AG04449 (cell line): ENCODE measurements around the gene SLC37A2.

Source experiments
- CTCF ChIA-PET: fragments of 350-600 bp; formaldehyde crosslinking; extraction: SDS; loops from one replicate; lab custom pipeline; 2021; ENCODE audit warnings: antibody characterized with exemption; lab: Yijun Ruan, JAX
- POLR2A ChIA-PET: fragments of 400-600, 350-600 bp; formaldehyde crosslinking; extraction: SDS; loops from one replicate; lab custom pipeline; 2020; ENCODE audit warnings: antibody characterized with exemption, inconsistent platforms; lab: Yijun Ruan, JAX
- DNase-seq: peaks from one replicate; pipeline ENCODE4 v3.0.0-alpha.2; 2010; ENCODE audit warnings: low read depth, low spot score
- H3K4me3 ChIP-seq: 2 replicates; pipeline ENCODE4 v1.5.1; 2011; ENCODE audit warnings: low read depth, mild to moderate bottlenecking, control low read depth, low read length
- CTCF ChIP-seq: IDR thresholded peaks from one replicate; pipeline ENCODE4 v1.5.1; 2011; ENCODE audit warnings: mild to moderate bottlenecking, moderate library complexity, low read length, control low read depth, inconsistent platforms; ENCODE audit not compliant: insufficient read depth; ENCODE audit errors: missing control alignments

SLC37A2 gene

DNA sequence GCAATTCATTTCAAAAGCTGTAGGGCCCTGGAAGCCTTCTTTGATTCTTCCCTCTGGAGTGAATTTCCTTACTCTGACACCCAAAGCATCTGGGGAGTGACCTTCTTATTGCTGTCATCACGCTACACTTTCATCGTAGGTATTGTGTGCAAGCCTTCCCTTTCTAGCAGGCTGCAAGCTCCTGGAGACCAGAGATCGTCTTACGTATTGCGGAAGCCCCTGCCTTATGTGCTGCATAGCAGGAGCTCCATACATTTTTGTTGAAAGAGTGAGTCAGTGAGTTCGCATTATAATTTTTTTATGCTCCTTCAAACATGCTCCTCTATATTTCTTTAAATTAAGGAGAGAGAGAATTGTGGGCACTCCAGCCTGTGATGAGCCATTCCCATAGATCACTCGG is 69.5 kb downstream of the SLC37A2 start:
- CTCF ChIA-PET: interaction anchor here (0.6 to 3.5 kb wide), 6 partner anchors 8 to 216 kb away, joined by 3 to 23 read pairs (median 6); partner anchors contain the start of gene TMEM218
- DNase-seq: peak; percentile 37
- POLR2A ChIA-PET: interaction anchor here (1.3 kb wide), 1 partner anchor 21 kb away, joined by 4 read pairs; the partner anchor contains the start of gene TMEM218
- no peak for TF ChIP-seq CTCF
- no peak overlapping the region for H3K4me3 ChIP-seq

GRCh38 chr11:125136001-125136400 is 72.9 kb downstream of the SLC37A2 start:
- no peak for DNase-seq
- no peak for TF ChIP-seq CTCF
- H3K4me3 ChIP-seq: no peak overlapping the region
- POLR2A ChIA-PET: no interaction called here
- CTCF ChIA-PET: interaction anchor here (0.7 to 1.2 kb wide), 2 partner anchors 8 to 298 kb away, joined by 3 read pairs; no protein-coding TSS in a partner anchor

GRCh38 chr11:125138966-125139365 is 75.9 kb downstream of the SLC37A2 start:
- H3K4me3 ChIP-seq: no peak overlapping the region
- no peak for DNase-seq
- CTCF ChIA-PET: interaction anchor here (1.1 to 6.8 kb wide), 8 partner anchors 13 to 292 kb away, joined by 3 to 160 read pairs (median 5); partner anchors contain the start of gene TMEM218
- TF ChIP-seq CTCF: no peak
- POLR2A ChIA-PET: no interaction called here

GRCh38 chr11:125139778-125140177 is 76.7 kb downstream of the SLC37A2 start:
- DNase-seq: no peak
- H3K4me3 ChIP-seq: no peak overlapping the region
- ChIA-PET POLR2A (no interaction called here), CTCF (interaction anchor here (0.9 to 6.8 kb wide), 16 partner anchors 11 to 313 kb away, joined by 3 to 160 read pairs (median 4); partner anchors contain the start of genes PKNOX2 and TMEM218)
- no peak for TF ChIP-seq CTCF
